ENCODE data around the gene MATN1. TPM values are rescaled to one million over a fixed set of nuclear protein-coding genes. Genes with fewer than 3 reads are reported as not detected.
"Not testable (repeated sequence)": the region's sequence is repeated elsewhere in the genome, so short reads cannot be mapped to it uniquely, and the experiment has no call there.

Gene MATN1
- polyA plus RNA-seq, 12 donors = 0.61 to 1.7 (median 1.1) TPM; not detected in 2

DNA sequence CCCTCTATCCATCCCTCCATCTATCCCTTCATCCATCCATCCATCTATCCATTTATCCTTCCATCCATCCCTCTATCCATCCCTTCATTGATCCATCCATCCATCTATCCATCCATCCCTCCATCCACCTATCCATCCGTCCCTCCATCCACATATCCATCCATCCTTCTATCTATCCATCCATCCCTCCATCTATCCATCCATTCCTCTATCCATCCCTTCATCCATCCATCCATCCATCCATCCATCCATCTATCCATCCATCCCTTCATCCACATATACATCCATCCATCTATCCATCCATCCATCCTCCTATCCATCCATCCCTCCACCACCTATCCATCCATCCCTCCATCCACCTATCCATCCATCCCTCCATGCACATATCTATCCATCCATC, 23.6 kb downstream of the MATN1 start:
- no peak for DNase-seq

GRCh38 chr1:30698401-30698981, 24.9 kb downstream of the MATN1 start:
- peak; percentile 64 for DNase-seq

GRCh38 chr1:30697571-30698376, 25.6 kb downstream of the MATN1 start:
- no peak for DNase-seq

GRCh38 chr1:30696831-30697230, 26.6 kb downstream of the MATN1 start:
- no peak for DNase-seq

DNA sequence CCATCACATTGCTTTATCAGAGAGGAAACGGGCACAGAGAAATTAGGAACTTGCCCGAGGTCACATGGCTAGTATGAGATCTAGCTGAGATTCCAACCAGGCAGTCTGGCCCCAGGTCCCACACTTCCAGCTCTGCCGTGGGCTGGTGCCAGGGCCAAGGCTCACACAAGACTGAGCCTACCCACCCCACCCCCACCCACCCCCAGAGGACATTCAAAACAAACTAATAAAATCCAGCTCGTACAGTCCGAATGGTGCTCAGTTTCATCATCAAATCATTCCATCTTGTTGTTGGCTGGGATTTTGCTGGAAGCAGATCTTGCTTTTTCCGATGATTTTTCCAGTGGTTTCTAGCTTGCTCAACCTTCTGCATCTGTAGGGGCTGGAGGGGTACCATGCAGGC, 27.9 kb downstream of the MATN1 start:
- peak; percentile 86 for DNase-seq

GRCh38 chr1:30694280-30695175, 28.9 kb downstream of the MATN1 start:
- DNase-seq = no peak

DNA sequence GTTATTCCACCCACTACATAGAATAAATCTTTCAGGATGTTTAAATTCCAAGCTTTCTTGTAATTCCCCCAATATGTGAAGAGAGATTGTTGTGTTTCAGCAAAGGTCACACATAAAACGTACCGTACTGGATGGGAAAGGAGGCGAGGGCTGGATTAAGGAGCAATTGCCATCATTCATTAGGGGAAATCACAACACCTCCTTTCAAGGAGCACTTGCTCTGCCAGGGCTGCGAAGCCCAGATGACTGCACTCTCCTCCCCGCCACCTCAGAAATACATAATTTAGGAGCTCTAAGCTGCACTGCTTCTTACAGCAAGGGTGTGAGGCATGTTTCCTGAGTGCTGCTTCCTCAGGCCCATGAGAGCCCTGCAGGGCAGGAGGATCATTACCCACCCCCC, 29.6 kb downstream of the MATN1 start:
- no peak for DNase-seq

- no peak for DNase-seq
These were observed 30.0 kb downstream of the MATN1 start for GRCh38 chr1:30693366-30693765.

- DNase-seq = no peak
These were observed 30.5 kb downstream of the MATN1 start for GRCh38 chr1:30692948-30693301.

GRCh38 chr1:30692201-30692947, 31.0 kb downstream of the MATN1 start:
- DNase-seq = no peak

DNA sequence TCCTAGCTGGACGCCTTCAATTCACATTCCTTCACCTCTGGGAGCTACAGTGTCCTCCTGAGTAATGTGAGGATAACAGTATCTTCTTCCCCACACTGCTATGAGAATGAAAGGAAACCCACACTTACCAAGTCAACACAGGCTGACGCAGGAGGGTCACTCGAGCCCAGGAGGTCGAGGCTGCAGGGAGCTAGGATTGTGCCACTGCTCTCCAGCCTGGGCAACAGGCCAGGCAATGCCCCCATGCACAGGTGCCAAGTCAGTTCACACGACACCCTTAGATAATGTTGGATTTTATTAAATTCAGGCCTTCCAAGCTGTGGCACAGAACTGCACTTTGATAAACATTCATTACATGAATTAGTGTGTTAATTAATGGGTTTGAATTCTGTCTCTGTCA, 31.9 kb downstream of the MATN1 start:
- no peak for DNase-seq

DNA sequence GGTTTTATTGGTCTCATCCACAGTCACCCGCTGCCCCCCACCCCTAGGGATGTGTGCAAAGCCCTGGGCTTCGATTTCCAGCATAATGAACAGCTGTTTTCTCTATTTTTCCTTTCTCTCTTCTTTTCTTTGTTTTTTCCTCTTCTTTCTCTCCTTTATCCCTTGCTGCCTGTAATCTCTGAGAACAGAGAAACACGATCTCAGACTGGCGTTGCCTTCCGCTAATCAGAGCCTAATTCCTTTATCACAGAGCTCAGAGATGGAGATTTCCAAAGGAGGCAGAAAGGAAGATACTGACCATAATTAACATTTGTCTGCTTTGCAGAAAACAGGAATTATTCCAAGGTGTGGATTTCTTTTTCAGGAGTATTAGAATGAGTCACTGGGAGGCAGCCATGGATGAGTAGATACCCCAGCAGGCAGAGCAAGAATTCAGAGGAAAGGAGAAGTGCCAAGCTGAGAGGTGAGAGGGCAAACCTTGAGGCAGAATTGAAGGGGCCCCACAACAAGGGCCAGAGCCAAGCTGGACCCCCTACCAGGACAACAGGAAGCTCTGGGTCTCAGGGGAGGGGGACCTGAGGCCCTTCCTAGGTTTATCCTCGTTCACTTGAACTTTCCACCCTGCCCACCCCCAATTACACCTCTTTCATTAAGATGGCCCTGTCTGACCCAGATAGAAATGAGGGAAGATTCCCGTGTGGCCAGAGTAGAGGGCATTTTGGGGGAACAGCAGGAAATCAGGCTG, 33.3 kb downstream of the MATN1 start:
- no peak for DNase-seq

GRCh38 chr1:30688920-30689794, 34.2 kb downstream of the MATN1 start:
- DNase-seq = no peak

GRCh38 chr1:30688516-30688915, 34.9 kb downstream of the MATN1 start:
- not testable (repeated sequence) for DNase-seq

DNA sequence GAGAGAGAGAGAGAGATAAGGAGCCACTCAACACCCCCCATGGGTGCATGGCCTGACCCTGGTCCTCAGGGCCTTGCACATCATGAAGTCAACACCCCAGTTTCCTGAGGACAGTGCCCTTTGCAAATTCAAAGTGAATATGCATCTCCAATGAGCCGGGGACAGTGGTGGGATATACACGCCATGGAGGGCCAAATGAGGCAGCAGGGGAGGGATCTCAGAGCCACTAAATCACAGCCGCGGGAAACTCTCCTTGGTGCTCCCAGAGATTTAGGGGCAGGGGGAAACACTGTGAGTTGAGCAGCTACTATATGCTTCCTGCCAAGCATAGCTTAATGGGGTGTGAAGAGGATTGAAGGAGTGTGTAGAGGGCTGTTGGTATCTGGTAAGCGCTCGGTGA, 35.5 kb downstream of the MATN1 start:
- no peak for DNase-seq

GRCh38 chr1:30686236-30686935, 37.0 kb downstream of the MATN1 start:
- DNase-seq = no peak

DNA sequence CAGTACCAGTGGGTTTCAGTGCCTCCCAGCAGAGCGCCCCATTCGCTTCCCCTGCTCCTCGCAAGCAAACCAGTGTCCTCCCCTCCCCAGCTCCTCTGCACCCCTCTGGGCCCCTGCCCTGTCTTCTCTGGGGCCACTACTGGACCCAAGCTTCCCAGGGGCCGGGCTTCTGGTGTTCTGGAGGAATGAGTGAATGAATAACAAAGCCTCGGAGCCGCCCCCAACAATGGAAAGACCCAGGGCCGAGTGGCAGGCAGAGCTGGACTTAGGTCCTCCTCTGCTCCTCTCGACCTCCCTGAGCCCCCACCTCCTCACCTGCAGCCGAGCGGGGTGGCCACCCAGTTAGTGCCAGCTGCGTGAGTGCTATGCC, 37.6 kb downstream of the MATN1 start:
- DNase-seq = no peak

GRCh38 chr1:30684881-30685795, 38.2 kb downstream of the MATN1 start:
- no peak for DNase-seq

All from muscle of arm (tissue), 12 donors.